HEK293 (cell line): ENCODE results near the gene UFM1.

ENCODE experiments used
- CTCF ChIA-PET: fragments of 350-600 bp; formaldehyde crosslinking; extraction: SDS; loops from one replicate; lab custom pipeline; 2021; ENCODE audit warnings: antibody characterized with exemption; lab: Yijun Ruan, JAX
- POLR2A ChIA-PET: fragments of 300-600 bp; formaldehyde crosslinking; extraction: SDS; loops from one replicate; lab custom pipeline; 2020; ENCODE audit warnings: antibody characterized with exemption, inconsistent platforms; lab: Yijun Ruan, JAX
- H3K27ac ChIP-seq: fragments of 200-500 bp; sonication (Bioruptor generic); 2 replicates; pipeline ENCODE4 v1.5.1; 2014; ENCODE audit warnings: low read depth, low read length, control low read depth, inconsistent platforms; ENCODE audit errors: extremely low read depth
- H3K36me3 ChIP-seq, 2 experiments: fragments of 200-500 bp in 1 of 2; sonication (Bioruptor generic) in 1 of 2; 1 replicate in 1 of 2; 2 replicates in 1 of 2; pipeline ENCODE4 v1.5.1; 2014 to 2017; ENCODE audit warnings: inconsistent platforms in 2 of 2, low read length in 2 of 2; ENCODE audit not compliant: control insufficient read depth in 2 of 2, insufficient read depth in 1 of 2
- H3K4me1 ChIP-seq: fragments of 200-500 bp; sonication (Bioruptor generic); 2 replicates; pipeline ENCODE4 v1.5.1; 2014; ENCODE audit warnings: mild to moderate bottlenecking, low read length, inconsistent platforms; ENCODE audit not compliant: control insufficient read depth, insufficient read depth
- H3K4me3 ChIP-seq: 2 replicates; pipeline ENCODE4 v1.5.1; 2011; ENCODE audit warnings: low read depth, mild to moderate bottlenecking, control low read depth, low read length, moderate library complexity
- H3K9me3 ChIP-seq: fragments of 200-500 bp; sonication (Bioruptor generic); 2 replicates; pipeline ENCODE4 v1.5.1; 2014; ENCODE audit warnings: low read depth, low read length, inconsistent platforms; ENCODE audit not compliant: control insufficient read depth, insufficient read depth
- GFI1B ChIP-seq: fragments of 450-650 bp; formaldehyde crosslinking; IDR thresholded peaks from 2 replicates; pipeline ENCODE4 v1.5.1; 2016; ENCODE audit warnings: missing biosample characterization, missing genetic modification characterization
- PRDM1 ChIP-seq: fragments of 450-650 bp; formaldehyde crosslinking; IDR thresholded peaks from 2 replicates; pipeline ENCODE4; 2016; ENCODE audit warnings: missing biosample characterization, missing genetic modification characterization
- SETDB1 ChIP-seq: IDR thresholded peaks from one replicate; pipeline ENCODE4 v1.6.1; 2017; ENCODE audit warnings: mild to moderate bottlenecking, low read length, moderate library complexity, mixed read lengths; ENCODE audit not compliant: insufficient read length
- ZBTB17 ChIP-seq: fragments of 450-650 bp; formaldehyde crosslinking; IDR thresholded peaks from 2 replicates; pipeline ENCODE4 v1.5.1; 2016; ENCODE audit warnings: missing biosample characterization, missing genetic modification characterization
- ZBTB21 ChIP-seq: fragments of 450-650 bp; formaldehyde crosslinking; IDR thresholded peaks from 2 replicates; pipeline ENCODE4 v1.5.1; 2017; ENCODE audit warnings: missing biosample characterization, missing genetic modification characterization
- ZBTB48 ChIP-seq: fragments of 450-650 bp; formaldehyde crosslinking; IDR thresholded peaks from 2 replicates; pipeline ENCODE4 v1.5.1; 2016; ENCODE audit warnings: missing biosample characterization, missing genetic modification characterization
- ZNF341 ChIP-seq: fragments of 450-650 bp; formaldehyde crosslinking; IDR thresholded peaks from 2 replicates; pipeline ENCODE4; 2016; ENCODE audit warnings: low read depth, missing biosample characterization, missing genetic modification characterization
- ZNF350 ChIP-seq: fragments of 450-650 bp; formaldehyde crosslinking; IDR thresholded peaks from 2 replicates; pipeline ENCODE4 v1.5.0; 2017; ENCODE audit warnings: missing biosample characterization, mild to moderate bottlenecking, missing genetic modification characterization
- ZNF394 ChIP-seq: fragments of 450-650 bp; formaldehyde crosslinking; IDR thresholded peaks from 2 replicates; pipeline ENCODE4 v1.5.1; 2016; ENCODE audit warnings: missing biosample characterization, missing genetic modification characterization, mild to moderate bottlenecking, moderate library complexity, borderline replicate concordance
- ZNF555 ChIP-seq: fragments of 450-650 bp; formaldehyde crosslinking; conservative IDR thresholded peaks from 2 replicates; pipeline ENCODE4 v1.5.1; 2017; ENCODE audit warnings: missing biosample characterization, mild to moderate bottlenecking, missing genetic modification characterization, inconsistent platforms
- ZNF629 ChIP-seq: fragments of 450-650 bp; formaldehyde crosslinking; IDR thresholded peaks from 2 replicates; pipeline ENCODE4 v1.5.1; 2017; ENCODE audit warnings: missing biosample characterization, missing genetic modification characterization
- ZNF830 ChIP-seq: fragments of 450-650 bp; IDR thresholded peaks from 2 replicates; pipeline ENCODE4 v1.5.0; 2018; ENCODE audit warnings: missing biosample characterization, missing genetic modification characterization, low read depth, mild to moderate bottlenecking, moderate library complexity
- TF ChIP-seq, protein P1 (sequence below): fragments of 450-650 bp; formaldehyde crosslinking; IDR thresholded peaks from 2 replicates; pipeline ENCODE4 v1.5.1; 2016; ENCODE audit warnings: missing biosample characterization, missing genetic modification characterization
- TF ChIP-seq, protein P2 (sequence below): IDR thresholded peaks from 2 replicates; pipeline ENCODE4 v1.6.1; 2011; ENCODE audit warnings: mild to moderate bottlenecking, low read depth, low read length, borderline replicate concordance
- TF ChIP-seq, protein P3 (sequence below): fragments of 450-650 bp; formaldehyde crosslinking; IDR thresholded peaks from 2 replicates; pipeline ENCODE4 v1.5.1; 2016; ENCODE audit warnings: missing biosample characterization, missing genetic modification characterization
- TF ChIP-seq, protein P4 (sequence below): fragments of 450-650 bp; formaldehyde crosslinking; IDR thresholded peaks from 2 replicates; pipeline ENCODE4; 2016; ENCODE audit warnings: missing biosample characterization, missing genetic modification characterization
- TF ChIP-seq, protein P5 (sequence below): fragments of 450-650 bp; formaldehyde crosslinking; IDR thresholded peaks from 2 replicates; pipeline ENCODE4 v1.5.1; 2016; ENCODE audit warnings: missing biosample characterization, missing genetic modification characterization
- TF ChIP-seq, protein P6 (sequence below): fragments of 450-650 bp; IDR thresholded peaks from 2 replicates; pipeline ENCODE4 v1.5.1; 2018; ENCODE audit warnings: missing biosample characterization, mild to moderate bottlenecking, missing genetic modification characterization
- TF ChIP-seq, protein P7 (sequence below): fragments of 450-650 bp; formaldehyde crosslinking; IDR thresholded peaks from 2 replicates; pipeline ENCODE4 v1.5.1; 2016; ENCODE audit warnings: missing biosample characterization, missing genetic modification characterization

The UFM1 gene

DNA sequence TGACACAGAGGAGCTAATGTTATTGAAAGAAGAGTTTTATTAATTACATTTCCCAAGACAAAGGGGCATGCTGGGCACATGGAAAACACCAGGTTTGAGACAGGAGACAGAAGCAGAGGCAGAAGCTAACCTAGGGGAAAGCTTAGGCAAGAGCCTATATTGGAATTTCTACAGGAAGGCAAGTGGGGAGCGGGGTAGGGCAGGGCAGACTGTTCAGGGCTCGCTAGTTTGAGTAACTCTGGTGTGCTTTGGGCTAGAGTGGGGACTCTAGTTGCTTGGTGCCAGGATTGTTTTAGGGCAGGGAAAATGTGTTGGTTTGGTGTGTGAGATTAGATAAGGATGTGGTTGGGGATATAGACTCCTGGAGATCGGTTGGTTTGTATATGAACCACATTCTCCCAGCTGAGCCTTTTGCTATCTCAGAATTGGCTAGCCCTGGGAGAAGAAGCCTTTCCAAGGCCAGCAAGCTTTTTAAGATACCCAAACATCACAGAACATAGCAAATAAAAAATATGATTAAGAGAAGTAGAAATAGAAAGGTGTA, 8.4 kb upstream of the UFM1 start (continued):
- TF ChIP-seq, protein P1, sequence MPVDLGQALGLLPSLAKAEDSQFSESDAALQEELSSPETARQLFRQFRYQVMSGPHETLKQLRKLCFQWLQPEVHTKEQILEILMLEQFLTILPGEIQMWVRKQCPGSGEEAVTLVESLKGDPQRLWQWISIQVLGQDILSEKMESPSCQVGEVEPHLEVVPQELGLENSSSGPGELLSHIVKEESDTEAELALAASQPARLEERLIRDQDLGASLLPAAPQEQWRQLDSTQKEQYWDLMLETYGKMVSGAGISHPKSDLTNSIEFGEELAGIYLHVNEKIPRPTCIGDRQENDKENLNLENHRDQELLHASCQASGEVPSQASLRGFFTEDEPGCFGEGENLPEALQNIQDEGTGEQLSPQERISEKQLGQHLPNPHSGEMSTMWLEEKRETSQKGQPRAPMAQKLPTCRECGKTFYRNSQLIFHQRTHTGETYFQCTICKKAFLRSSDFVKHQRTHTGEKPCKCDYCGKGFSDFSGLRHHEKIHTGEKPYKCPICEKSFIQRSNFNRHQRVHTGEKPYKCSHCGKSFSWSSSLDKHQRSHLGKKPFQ = no peak
- TF ChIP-seq SETDB1 (no peak), GFI1B (tag by site-specific recombination) (no peak)
- TF ChIP-seq, protein P2, sequence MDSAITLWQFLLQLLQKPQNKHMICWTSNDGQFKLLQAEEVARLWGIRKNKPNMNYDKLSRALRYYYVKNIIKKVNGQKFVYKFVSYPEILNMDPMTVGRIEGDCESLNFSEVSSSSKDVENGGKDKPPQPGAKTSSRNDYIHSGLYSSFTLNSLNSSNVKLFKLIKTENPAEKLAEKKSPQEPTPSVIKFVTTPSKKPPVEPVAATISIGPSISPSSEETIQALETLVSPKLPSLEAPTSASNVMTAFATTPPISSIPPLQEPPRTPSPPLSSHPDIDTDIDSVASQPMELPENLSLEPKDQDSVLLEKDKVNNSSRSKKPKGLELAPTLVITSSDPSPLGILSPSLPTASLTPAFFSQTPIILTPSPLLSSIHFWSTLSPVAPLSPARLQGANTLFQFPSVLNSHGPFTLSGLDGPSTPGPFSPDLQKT = no peak

DNA sequence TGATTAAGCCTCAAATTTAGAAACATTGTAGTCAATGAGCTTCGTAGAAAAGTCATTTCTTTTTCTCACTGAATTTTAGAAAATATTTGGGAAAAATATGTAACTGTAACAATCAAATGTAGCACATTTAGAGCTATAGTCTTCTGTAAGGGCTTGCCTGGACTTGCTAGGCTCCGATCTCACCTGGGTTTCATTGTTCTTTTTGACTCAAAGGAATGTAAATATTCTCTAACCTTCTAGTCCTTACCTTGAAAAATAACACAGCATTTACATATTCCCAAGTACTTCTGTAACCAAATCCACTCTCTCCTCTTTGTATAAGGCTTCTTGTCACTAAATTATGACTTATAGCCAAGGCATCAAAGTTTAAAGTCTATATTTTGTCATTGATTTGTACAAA, 2.9 kb upstream of the UFM1 start:
- CTCF ChIA-PET = interaction anchor here (0.6 kb wide), 1 partner anchor 45 kb away, joined by 3 read pairs; no protein-coding TSS in a partner anchor
- Histone ChIP-seq H3K36me3 (peaks cover 2 to 6% of the 10 kb centered on the region in 2 experiments; a peak in 2 of 3 replicates), H3K4me3 (no peak overlapping the region), H3K27ac (no peak overlapping the region), H3K4me1 (no peaks in the 10 kb centered on the region), H3K9me3 (no peaks in the 10 kb centered on the region)
- POLR2A ChIA-PET = no interaction called here
- TF ChIP-seq, protein P3, sequence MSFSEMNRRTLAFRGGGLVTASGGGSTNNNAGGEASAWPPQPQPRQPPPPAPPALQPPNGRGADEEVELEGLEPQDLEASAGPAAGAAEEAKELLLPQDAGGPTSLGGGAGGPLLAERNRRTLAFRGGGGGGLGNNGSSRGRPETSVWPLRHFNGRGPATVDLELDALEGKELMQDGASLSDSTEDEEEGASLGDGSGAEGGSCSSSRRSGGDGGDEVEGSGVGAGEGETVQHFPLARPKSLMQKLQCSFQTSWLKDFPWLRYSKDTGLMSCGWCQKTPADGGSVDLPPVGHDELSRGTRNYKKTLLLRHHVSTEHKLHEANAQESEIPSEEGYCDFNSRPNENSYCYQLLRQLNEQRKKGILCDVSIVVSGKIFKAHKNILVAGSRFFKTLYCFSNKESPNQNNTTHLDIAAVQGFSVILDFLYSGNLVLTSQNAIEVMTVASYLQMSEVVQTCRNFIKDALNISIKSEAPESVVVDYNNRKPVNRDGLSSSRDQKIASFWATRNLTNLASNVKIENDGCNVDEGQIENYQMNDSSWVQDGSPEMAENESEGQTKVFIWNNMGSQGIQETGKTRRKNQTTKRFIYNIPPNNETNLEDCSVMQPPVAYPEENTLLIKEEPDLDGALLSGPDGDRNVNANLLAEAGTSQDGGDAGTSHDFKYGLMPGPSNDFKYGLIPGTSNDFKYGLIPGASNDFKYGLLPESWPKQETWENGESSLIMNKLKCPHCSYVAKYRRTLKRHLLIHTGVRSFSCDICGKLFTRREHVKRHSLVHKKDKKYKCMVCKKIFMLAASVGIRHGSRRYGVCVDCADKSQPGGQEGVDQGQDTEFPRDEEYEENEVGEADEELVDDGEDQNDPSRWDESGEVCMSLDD (tag by site-specific recombination) = no peak
- no peak for TF ChIP-seq ZNF350 (tag by site-specific recombination)
- TF ChIP-seq, protein P4, sequence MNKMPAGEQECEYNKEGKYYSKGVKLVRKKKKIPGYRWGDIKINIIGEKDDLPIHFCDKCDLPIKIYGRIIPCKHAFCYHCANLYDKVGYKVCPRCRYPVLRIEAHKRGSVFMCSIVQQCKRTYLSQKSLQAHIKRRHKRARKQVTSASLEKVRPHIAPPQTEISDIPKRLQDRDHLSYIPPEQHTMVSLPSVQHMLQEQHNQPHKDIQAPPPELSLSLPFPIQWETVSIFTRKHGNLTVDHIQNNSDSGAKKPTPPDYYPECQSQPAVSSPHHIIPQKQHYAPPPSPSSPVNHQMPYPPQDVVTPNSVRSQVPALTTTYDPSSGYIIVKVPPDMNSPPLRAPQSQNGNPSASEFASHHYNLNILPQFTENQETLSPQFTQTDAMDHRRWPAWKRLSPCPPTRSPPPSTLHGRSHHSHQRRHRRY (tag by site-specific recombination) = no peak
- TF ChIP-seq, protein P5, sequence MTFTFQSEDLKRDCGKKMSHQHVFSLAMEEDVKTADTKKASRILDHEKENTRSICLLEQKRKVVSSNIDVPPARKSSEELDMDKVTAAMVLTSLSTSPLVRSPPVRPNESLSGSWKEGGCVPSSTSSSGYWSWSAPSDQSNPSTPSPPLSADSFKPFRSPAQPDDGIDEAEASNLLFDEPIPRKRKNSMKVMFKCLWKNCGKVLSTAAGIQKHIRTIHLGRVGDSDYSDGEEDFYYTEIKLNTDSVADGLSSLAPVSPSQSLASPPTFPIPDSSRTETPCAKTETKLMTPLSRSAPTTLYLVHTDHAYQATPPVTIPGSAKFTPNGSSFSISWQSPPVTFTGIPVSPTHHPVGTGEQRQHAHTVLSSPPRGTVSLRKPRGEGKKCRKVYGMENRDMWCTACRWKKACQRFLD = no peak
- TF ChIP-seq ZBTB48 (tag by site-specific recombination) = no peak

DNA sequence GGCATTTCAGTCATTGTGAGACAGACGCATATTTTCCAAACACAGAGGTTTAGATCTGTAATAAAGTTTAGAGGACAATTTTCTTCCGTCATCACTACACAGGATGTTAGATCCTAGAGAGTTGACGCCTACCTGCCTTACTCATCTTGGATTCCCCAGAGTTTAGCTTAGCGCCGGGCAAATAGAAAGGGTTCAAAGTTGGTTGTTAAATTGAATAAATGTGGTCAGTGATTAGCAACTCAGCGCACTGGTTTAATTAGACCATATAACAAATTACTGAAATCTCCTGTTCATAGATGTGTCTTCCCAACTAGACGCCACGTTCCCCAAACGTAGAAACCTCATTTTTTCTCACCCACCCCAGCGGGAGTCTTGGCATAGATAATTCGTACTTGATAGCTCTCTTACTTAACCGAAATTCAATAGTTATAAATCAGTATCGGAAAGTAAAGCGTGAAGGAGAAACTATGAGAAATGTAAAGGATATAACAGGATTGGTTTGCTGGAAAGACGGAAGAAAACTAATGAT, 726 bp upstream of the UFM1 start:
- peak; percentile 41; the same call in 1 of the 2 replicates for TF ChIP-seq ZBTB17
- 0 out of 2 replicates have a peak, but pooled peaks have one; percentile 8 for TF ChIP-seq PRDM1 (tag by site-specific recombination)
- no peak for TF ChIP-seq ZNF830 (tag by site-specific recombination)
- no peak for TF ChIP-seq ZNF341 (tag by site-specific recombination)
- no peak for TF ChIP-seq ZNF555 (tag by site-specific recombination)
- TF ChIP-seq ZNF394 (tag by site-specific recombination) = 0 out of 2 replicates have a peak, but pooled peaks have one; percentile 5
- TF ChIP-seq ZNF629 (tag by site-specific recombination) = peak; percentile 63; the same call in 1 of the 2 replicates
- TF ChIP-seq, protein P6, sequence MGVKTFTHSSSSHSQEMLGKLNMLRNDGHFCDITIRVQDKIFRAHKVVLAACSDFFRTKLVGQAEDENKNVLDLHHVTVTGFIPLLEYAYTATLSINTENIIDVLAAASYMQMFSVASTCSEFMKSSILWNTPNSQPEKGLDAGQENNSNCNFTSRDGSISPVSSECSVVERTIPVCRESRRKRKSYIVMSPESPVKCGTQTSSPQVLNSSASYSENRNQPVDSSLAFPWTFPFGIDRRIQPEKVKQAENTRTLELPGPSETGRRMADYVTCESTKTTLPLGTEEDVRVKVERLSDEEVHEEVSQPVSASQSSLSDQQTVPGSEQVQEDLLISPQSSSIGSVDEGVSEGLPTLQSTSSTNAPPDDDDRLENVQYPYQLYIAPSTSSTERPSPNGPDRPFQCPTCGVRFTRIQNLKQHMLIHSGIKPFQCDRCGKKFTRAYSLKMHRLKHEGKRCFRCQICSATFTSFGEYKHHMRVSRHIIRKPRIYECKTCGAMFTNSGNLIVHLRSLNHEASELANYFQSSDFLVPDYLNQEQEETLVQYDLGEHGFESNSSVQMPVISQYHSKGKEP (tag by site-specific recombination) = 0 out of 2 replicates have a peak, but pooled peaks have one; percentile 26
- TF ChIP-seq, protein P7, sequence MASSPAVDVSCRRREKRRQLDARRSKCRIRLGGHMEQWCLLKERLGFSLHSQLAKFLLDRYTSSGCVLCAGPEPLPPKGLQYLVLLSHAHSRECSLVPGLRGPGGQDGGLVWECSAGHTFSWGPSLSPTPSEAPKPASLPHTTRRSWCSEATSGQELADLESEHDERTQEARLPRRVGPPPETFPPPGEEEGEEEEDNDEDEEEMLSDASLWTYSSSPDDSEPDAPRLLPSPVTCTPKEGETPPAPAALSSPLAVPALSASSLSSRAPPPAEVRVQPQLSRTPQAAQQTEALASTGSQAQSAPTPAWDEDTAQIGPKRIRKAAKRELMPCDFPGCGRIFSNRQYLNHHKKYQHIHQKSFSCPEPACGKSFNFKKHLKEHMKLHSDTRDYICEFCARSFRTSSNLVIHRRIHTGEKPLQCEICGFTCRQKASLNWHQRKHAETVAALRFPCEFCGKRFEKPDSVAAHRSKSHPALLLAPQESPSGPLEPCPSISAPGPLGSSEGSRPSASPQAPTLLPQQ = no peak
- peak; percentile 37; the same call in 1 of the 2 replicates for TF ChIP-seq ZBTB21 (tag by site-specific recombination)
- no peaks in the 10 kb centered on the region for H3K9me3 ChIP-seq
- H3K27ac ChIP-seq = no peak overlapping the region
- H3K4me3 ChIP-seq = peak overlapping the region; percentile 83
- peaks cover 3 to 13% of the 10 kb centered on the region in 2 experiments for H3K36me3 ChIP-seq
- ChIA-PET CTCF (no interaction called here), POLR2A (interaction anchor here (1.1 kb wide), 1 partner anchor 338 kb away, joined by 4 read pairs; the partner anchor contains the start of gene FREM2)
- H3K4me1 ChIP-seq = no peaks in the 10 kb centered on the region
